T-helper 1 cell treated with Interleukin-12 subunit alpha and Interleukin-12 subunit beta and Interleukin-4 antibody, amounts not matched to agents 30 μg/mL and 1 μg/mL, for 36 hours (primary cell): ENCODE measurements around the gene PTEN.
A peak's percentile ranks its signal among the peaks of the same experiment; 100 is the strongest.

Experiments used
- H3K27ac Mint-ChIP-seq: one replicate; pipeline ENCODE4 v1.8.0; 2021; ENCODE audit warnings: mild to moderate bottlenecking, mixed read lengths
- H3K27me3 Mint-ChIP-seq: one replicate; pipeline ENCODE4 v1.8.0; 2021; ENCODE audit warnings: low read depth, mixed read lengths
- H3K36me3 Mint-ChIP-seq: one replicate; pipeline ENCODE4 v1.8.0; 2021; ENCODE audit warnings: low read depth, mixed read lengths
- H3K4me1 Mint-ChIP-seq: one replicate; pipeline ENCODE4 v1.8.0; 2021; ENCODE audit warnings: low read depth, mixed read lengths
- H3K4me3 Mint-ChIP-seq: one replicate; pipeline ENCODE4 v1.8.0; 2021; ENCODE audit warnings: mild to moderate bottlenecking, moderate library complexity, mixed read lengths
- H3K9me3 Mint-ChIP-seq: one replicate; pipeline ENCODE4 v1.8.0; 2021; ENCODE audit warnings: mixed read lengths

PTEN gene

GRCh38 chr10:87935290-87936141, 72.1 kb downstream of the PTEN start:
- H3K36me3 Mint-ChIP-seq, result peaks cover 42% of the 10 kb centered on the region
- no peaks in the 10 kb centered on the region for H3K9me3 Mint-ChIP-seq
- H3K4me3 Mint-ChIP-seq, result no peak overlapping the region
- peak overlapping the region; percentile 15 for H3K27ac Mint-ChIP-seq
- H3K4me1 Mint-ChIP-seq, result peaks cover 9% of the 10 kb centered on the region
- H3K27me3 Mint-ChIP-seq, result no peaks in the 10 kb centered on the region

GRCh38 chr10:87940210-87940609, 76.8 kb downstream of the PTEN start:
- Mint-ChIP-seq H3K27ac (no peak overlapping the region), H3K4me3 (no peak overlapping the region), H3K36me3 (peaks cover 45% of the 10 kb centered on the region), H3K9me3 (no peaks in the 10 kb centered on the region), H3K27me3 (no peaks in the 10 kb centered on the region), H3K4me1 (peaks cover 4% of the 10 kb centered on the region)

GRCh38 chr10:87942884-87943527, 79.6 kb downstream of the PTEN start:
- no peaks in the 10 kb centered on the region for H3K27me3 Mint-ChIP-seq
- peaks cover 4% of the 10 kb centered on the region for H3K4me1 Mint-ChIP-seq
- no peaks in the 10 kb centered on the region for H3K9me3 Mint-ChIP-seq
- no peak overlapping the region for H3K4me3 Mint-ChIP-seq
- peaks cover 35% of the 10 kb centered on the region for H3K36me3 Mint-ChIP-seq
- H3K27ac Mint-ChIP-seq, result no peak overlapping the region

GRCh38 chr10:87945984-87946383, 82.6 kb downstream of the PTEN start:
- no peaks in the 10 kb centered on the region for H3K9me3 Mint-ChIP-seq
- H3K27ac Mint-ChIP-seq, result no peak overlapping the region
- H3K4me3 Mint-ChIP-seq, result no peak overlapping the region
- H3K36me3 Mint-ChIP-seq, result peaks cover 27% of the 10 kb centered on the region
- H3K27me3 Mint-ChIP-seq, result no peaks in the 10 kb centered on the region
- H3K4me1 Mint-ChIP-seq, result peaks cover 4% of the 10 kb centered on the region

- peaks cover 25% of the 10 kb centered on the region for H3K36me3 Mint-ChIP-seq
- no peak overlapping the region for H3K27ac Mint-ChIP-seq
- H3K27me3 Mint-ChIP-seq, result no peaks in the 10 kb centered on the region
- H3K4me1 Mint-ChIP-seq, result peaks cover 10% of the 10 kb centered on the region
- no peaks in the 10 kb centered on the region for H3K9me3 Mint-ChIP-seq
- H3K4me3 Mint-ChIP-seq, result no peak overlapping the region
Measured at GRCh38 chr10:87952612-87953011, 89.2 kb downstream of the PTEN start.

- Mint-ChIP-seq H3K4me3 (no peak overlapping the region), H3K27me3 (no peaks in the 10 kb centered on the region), H3K9me3 (no peaks in the 10 kb centered on the region), H3K27ac (no peak overlapping the region), H3K36me3 (peaks cover 38% of the 10 kb centered on the region), H3K4me1 (peaks cover 10% of the 10 kb centered on the region)
Measured at GRCh38 chr10:87956055-87956454, 92.6 kb downstream of the PTEN start.

- H3K27ac Mint-ChIP-seq, result no peak overlapping the region
Measured at GRCh38 chr10:87957702-87958101, 94.3 kb downstream of the PTEN start.

GRCh38 chr10:87960230-87960629, 96.8 kb downstream of the PTEN start:
- Mint-ChIP-seq H3K9me3 (no peaks in the 10 kb centered on the region), H3K27ac (no peak overlapping the region), H3K4me3 (no peak overlapping the region), H3K36me3 (peaks cover 35% of the 10 kb centered on the region), H3K27me3 (no peaks in the 10 kb centered on the region), H3K4me1 (peaks cover 5% of the 10 kb centered on the region)

More at GRCh38 chr10:87957702-87958101, 94.3 kb downstream of the PTEN start:
- Mint-ChIP-seq H3K9me3 (no peaks in the 10 kb centered on the region), H3K4me1 (peaks cover 6% of the 10 kb centered on the region), H3K4me3 (no peak overlapping the region), H3K36me3 (peaks cover 38% of the 10 kb centered on the region), H3K27me3 (no peaks in the 10 kb centered on the region)

- Mint-ChIP-seq H3K27ac (no peak overlapping the region), H3K4me3 (no peak overlapping the region), H3K36me3 (peaks cover 37% of the 10 kb centered on the region), H3K4me1 (peaks cover 2% of the 10 kb centered on the region), H3K27me3 (no peaks in the 10 kb centered on the region), H3K9me3 (no peaks in the 10 kb centered on the region)
Measured at GRCh38 chr10:87961314-87961713, 97.9 kb downstream of the PTEN start.

- H3K36me3 Mint-ChIP-seq, result peaks cover 22% of the 10 kb centered on the region
- no peak overlapping the region for H3K27ac Mint-ChIP-seq
- H3K9me3 Mint-ChIP-seq, result no peaks in the 10 kb centered on the region
- H3K27me3 Mint-ChIP-seq, result no peaks in the 10 kb centered on the region
- H3K4me3 Mint-ChIP-seq, result no peak overlapping the region
- no peaks in the 10 kb centered on the region for H3K4me1 Mint-ChIP-seq
Measured at GRCh38 chr10:87966459-87966858, 103.0 kb downstream of the PTEN start.

- H3K4me1 Mint-ChIP-seq, result peaks cover 6% of the 10 kb centered on the region
- no peaks in the 10 kb centered on the region for H3K27me3 Mint-ChIP-seq
- peaks cover 5% of the 10 kb centered on the region for H3K9me3 Mint-ChIP-seq
- H3K27ac Mint-ChIP-seq, result no peak overlapping the region
- peaks cover 11% of the 10 kb centered on the region for H3K36me3 Mint-ChIP-seq
- H3K4me3 Mint-ChIP-seq, result no peak overlapping the region
Measured at GRCh38 chr10:87973635-87974034, 110.2 kb downstream of the PTEN start.

GRCh38 chr10:87974130-87974529, 110.7 kb downstream of the PTEN start:
- Mint-ChIP-seq H3K27ac (no peak overlapping the region), H3K36me3 (peaks cover 11% of the 10 kb centered on the region), H3K4me3 (no peak overlapping the region), H3K27me3 (no peaks in the 10 kb centered on the region), H3K9me3 (peaks cover 5% of the 10 kb centered on the region), H3K4me1 (peaks cover 6% of the 10 kb centered on the region)

- Mint-ChIP-seq H3K9me3 (peaks cover 5% of the 10 kb centered on the region), H3K36me3 (peaks cover 14% of the 10 kb centered on the region), H3K27ac (no peak overlapping the region), H3K27me3 (no peaks in the 10 kb centered on the region), H3K4me1 (peaks cover 6% of the 10 kb centered on the region), H3K4me3 (no peak overlapping the region)
Measured at GRCh38 chr10:87974769-87975168, 111.3 kb downstream of the PTEN start.

- Mint-ChIP-seq H3K36me3 (peaks cover 14% of the 10 kb centered on the region), H3K4me3 (no peak overlapping the region), H3K27ac (no peak overlapping the region), H3K4me1 (peaks cover 6% of the 10 kb centered on the region), H3K9me3 (peaks cover 5% of the 10 kb centered on the region), H3K27me3 (no peaks in the 10 kb centered on the region)
Measured at GRCh38 chr10:87976101-87976743, 112.8 kb downstream of the PTEN start.

- H3K4me1 Mint-ChIP-seq, result peaks cover 6% of the 10 kb centered on the region
- no peaks in the 10 kb centered on the region for H3K27me3 Mint-ChIP-seq
- H3K36me3 Mint-ChIP-seq, result peaks cover 7% of the 10 kb centered on the region
- no peak overlapping the region for H3K27ac Mint-ChIP-seq
- no peak overlapping the region for H3K4me3 Mint-ChIP-seq
- no peaks in the 10 kb centered on the region for H3K9me3 Mint-ChIP-seq
Measured at GRCh38 chr10:87978166-87978565, 114.7 kb downstream of the PTEN start.
